Endodermal cell (in vitro differentiated cells): ENCODE data around the gene SEMA3G. TPM values are rescaled to one million over a fixed set of nuclear protein-coding genes. Genes with fewer than 3 reads are reported as not detected.

Experiments used
- DNase-seq: peaks from one replicate; pipeline ENCODE4 v3.0.0-alpha.2; 2017
- H3K27ac ChIP-seq: 2 replicates; pipeline ENCODE4 v1.5.1; 2013; ENCODE audit warnings: mild to moderate bottlenecking, low read depth, low read length, moderate library complexity
- H3K27me3 ChIP-seq: 2 replicates; pipeline ENCODE4 v1.6.1; 2013; ENCODE audit warnings: mild to moderate bottlenecking, low read length, moderate library complexity; ENCODE audit not compliant: insufficient read depth, control insufficient read depth, poor library complexity, severe bottlenecking
- H3K36me3 ChIP-seq: 2 replicates; pipeline ENCODE4 v1.7.0; 2013; ENCODE audit warnings: mild to moderate bottlenecking, low read length, moderate library complexity; ENCODE audit not compliant: control insufficient read depth, insufficient read depth
- H3K4me1 ChIP-seq: one replicate; pipeline ENCODE4 v1.7.0; 2013; ENCODE audit warnings: low read length; ENCODE audit not compliant: control insufficient read depth, insufficient read depth
- H3K4me3 ChIP-seq: 2 replicates; pipeline ENCODE4 v1.5.1; 2013; ENCODE audit warnings: mild to moderate bottlenecking, low read length, moderate library complexity
- H3K9ac ChIP-seq: 2 replicates; pipeline ENCODE4 v1.6.1; 2013; ENCODE audit warnings: mild to moderate bottlenecking, low read length, moderate library complexity; ENCODE audit not compliant: poor library complexity, severe bottlenecking; ENCODE audit errors: extremely low read depth
- H3K9me3 ChIP-seq: 2 replicates; pipeline ENCODE4 v1.6.1; 2013; ENCODE audit warnings: mild to moderate bottlenecking, low read length, moderate library complexity; ENCODE audit not compliant: control insufficient read depth
- H3K27ac Mint-ChIP-seq: 2 replicates; pipeline ENCODE4 v1.8.0; 2020; ENCODE audit warnings: mixed read lengths
- H3K27me3 Mint-ChIP-seq: 2 replicates; pipeline ENCODE4 v1.8.0; 2021; ENCODE audit warnings: mild to moderate bottlenecking, mixed read lengths; ENCODE audit not compliant: insufficient read depth
- H3K36me3 Mint-ChIP-seq: 2 replicates; pipeline ENCODE4 v1.8.0; 2020; ENCODE audit warnings: low read depth, mixed read lengths
- H3K4me1 Mint-ChIP-seq: 2 replicates; pipeline ENCODE4 v1.8.0; 2020; ENCODE audit warnings: mixed read lengths
- H3K4me3 Mint-ChIP-seq: 2 replicates; pipeline ENCODE4 v1.8.0; 2020; ENCODE audit warnings: mild to moderate bottlenecking, moderate library complexity, mixed read lengths
- H3K9me3 Mint-ChIP-seq: 2 replicates; pipeline ENCODE4 v1.8.0; 2020; ENCODE audit warnings: mild to moderate bottlenecking, mixed read lengths
- CTCF ChIP-seq: fragments of 200-600 bp; sonication (generic); conservative IDR thresholded peaks from 2 replicates; pipeline ENCODE4 v1.5.0; 2021; ENCODE audit warnings: antibody characterized with exemption, mild to moderate bottlenecking
- WGBS, 2 experiments: methylation state at CpG; one replicate each; pipeline versions ENCODE4 v1.1.5 to v1.1.7; 2013; ENCODE audit warnings: missing lambda C conversion rate in 2 of 2, mixed read lengths in 1 of 2; ENCODE audit not compliant: insufficient coverage in 1 of 2, insufficient read length in 1 of 2; 5-methylcytosine and 5-hydroxymethylcytosine counted together
- total RNA-seq, 2 donors: library from RNA; stranded (reverse); fragmentation: NEBNext Ultra II Directional in 1 of 2; extraction: Animal tissue kit (Norgen Biotek cat#: 25700) in 1 of 2; gene quantifications; 2 replicates in 1 of 2; 3 replicates in 1 of 2; pipeline ENCODE4 v1.2.1, GENCODE V29; 2021

Gene SEMA3G
- total RNA-seq, 2 donors from 2014 or later: 2.5 to 8.6 TPM

- no peaks in the 10 kb centered on the region for H3K27me3 Mint-ChIP-seq
- TF ChIP-seq CTCF: no peak
Observed at GRCh38 chr3:52438104-52438376, 6.9 kb downstream of the SEMA3G start.

GRCh38 chr3:52437326-52438103, 7.4 kb downstream of the SEMA3G start:
- DNase-seq: no peak
- no peak overlapping the region for H3K27ac Mint-ChIP-seq
- Histone ChIP-seq H3K9ac (no peak overlapping the region), H3K36me3 (no peaks in the 10 kb centered on the region), H3K27me3 (no peaks in the 10 kb centered on the region), H3K4me1 (no peaks in the 10 kb centered on the region), H3K9me3 (no peaks in the 10 kb centered on the region), H3K27ac (no peak overlapping the region), H3K4me3 (no peak overlapping the region)
- no peaks in the 10 kb centered on the region for H3K9me3 Mint-ChIP-seq
- H3K36me3 Mint-ChIP-seq: no peaks in the 10 kb centered on the region
- H3K27me3 Mint-ChIP-seq: no peaks in the 10 kb centered on the region
- no peak for TF ChIP-seq CTCF
- H3K4me1 Mint-ChIP-seq: peaks cover 10% of the 10 kb centered on the region
- 89 to 94% methylated on average over 12 to 15 of the region's 15 CpGs for WGBS, 2 experiments
- H3K4me3 Mint-ChIP-seq: no peak overlapping the region

More at GRCh38 chr3:52438104-52438376, 6.9 kb downstream of the SEMA3G start:
- Mint-ChIP-seq H3K36me3 (no peaks in the 10 kb centered on the region), H3K27ac (no peak overlapping the region), H3K9me3 (no peaks in the 10 kb centered on the region), H3K4me3 (no peak overlapping the region), H3K4me1 (peaks cover 10% of the 10 kb centered on the region)
- no peaks in the 10 kb centered on the region for H3K4me1 ChIP-seq
- H3K9ac ChIP-seq: no peak overlapping the region
- no peak overlapping the region for H3K4me3 ChIP-seq
- 93 to 97% methylated on average over 6 of the region's 6 CpGs for WGBS, 2 experiments
- H3K9me3 ChIP-seq: no peaks in the 10 kb centered on the region
- H3K36me3 ChIP-seq: no peaks in the 10 kb centered on the region
- H3K27ac ChIP-seq: no peak overlapping the region
- peak; percentile 38 for DNase-seq
- no peaks in the 10 kb centered on the region for H3K27me3 ChIP-seq

GRCh38 chr3:52436500-52437149, 8.3 kb downstream of the SEMA3G start:
- Histone ChIP-seq H3K9me3 (no peaks in the 10 kb centered on the region), H3K27ac (no peak overlapping the region), H3K9ac (no peak overlapping the region), H3K4me1 (no peaks in the 10 kb centered on the region), H3K4me3 (no peak overlapping the region), H3K27me3 (no peaks in the 10 kb centered on the region), H3K36me3 (no peaks in the 10 kb centered on the region)
- Mint-ChIP-seq H3K36me3 (no peaks in the 10 kb centered on the region), H3K4me1 (peaks cover 13% of the 10 kb centered on the region), H3K27me3 (no peaks in the 10 kb centered on the region), H3K4me3 (no peak overlapping the region), H3K27ac (no peak overlapping the region), H3K9me3 (no peaks in the 10 kb centered on the region)
- TF ChIP-seq CTCF: no peak
- DNase-seq: no peak
- 85 to 93% methylated on average over 4 to 13 of the region's 13 CpGs for WGBS, 2 experiments
